Measurements from ENCODE around the gene CSNK1G2.

Gene CSNK1G2

DNA sequence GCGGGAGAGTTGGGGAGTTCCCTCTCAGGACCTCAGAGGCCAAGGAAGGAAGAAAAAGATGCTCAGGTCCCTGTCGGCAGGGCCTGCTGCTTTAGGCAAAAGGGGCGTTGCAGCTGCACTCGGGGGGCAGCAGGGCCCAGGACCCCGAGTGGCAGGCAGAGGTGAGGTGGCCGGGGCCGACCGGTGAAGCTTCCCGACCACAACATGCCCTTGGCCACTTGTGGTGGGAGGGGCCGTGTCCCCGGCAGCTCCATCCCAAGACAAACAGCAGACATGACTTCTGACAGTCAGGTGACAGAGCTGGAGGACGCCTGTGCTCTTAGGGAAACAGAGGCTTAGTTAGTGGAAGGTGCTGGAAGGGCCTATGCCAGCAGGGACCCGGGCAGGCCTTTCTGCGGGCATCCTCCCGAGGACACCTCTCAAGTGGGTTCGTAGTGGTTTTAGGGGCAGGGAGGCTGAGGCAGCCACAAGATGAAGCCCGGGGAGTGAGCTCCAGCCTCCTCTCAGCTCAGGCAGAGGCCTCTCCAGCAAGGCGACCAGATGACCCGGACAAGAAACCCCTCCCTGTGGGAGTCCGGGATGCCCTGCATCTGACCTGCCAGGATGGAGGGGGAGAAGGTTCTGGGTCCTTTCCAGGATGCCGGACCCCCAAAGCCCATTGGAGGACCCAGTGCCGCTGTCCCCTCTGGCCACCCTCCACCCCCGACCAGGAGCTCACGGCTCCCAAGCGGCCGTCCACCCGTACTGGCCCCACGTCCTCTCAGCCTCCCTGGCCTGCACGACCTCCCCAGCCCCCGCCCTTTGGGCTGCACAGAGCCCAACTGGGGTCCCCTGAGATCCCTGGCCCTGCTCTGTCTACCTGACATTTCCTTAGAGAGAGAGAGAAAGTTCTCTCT is 50.3 kb downstream of the CSNK1G2 start:
- DNase-seq, result no peak

DNA sequence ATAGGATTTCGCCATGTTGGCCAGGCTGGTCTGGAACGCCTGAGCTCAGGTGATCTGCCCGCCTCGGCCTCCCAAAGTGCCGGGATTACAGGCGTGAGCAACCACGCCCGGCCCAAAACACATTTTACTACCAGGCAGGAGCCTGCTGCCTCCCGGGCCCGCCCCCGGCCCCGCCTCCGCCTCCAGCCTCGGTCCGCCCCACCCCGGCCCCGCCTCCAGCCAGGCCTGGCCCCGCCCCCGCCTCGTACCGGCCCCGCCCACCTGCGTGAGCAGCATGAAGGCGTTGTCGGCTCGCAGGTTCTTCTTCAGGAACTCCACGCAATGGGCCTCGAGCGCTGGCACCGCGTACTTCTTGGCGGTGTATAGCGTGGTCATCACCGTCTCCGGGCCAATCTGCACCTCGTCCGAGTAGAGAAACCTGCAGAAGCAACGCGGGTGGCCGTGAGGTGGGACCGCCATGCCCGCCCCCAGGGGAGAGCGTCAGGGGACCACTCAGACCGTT is 51.8 kb downstream of the CSNK1G2 start:
- DNase-seq, result peak; percentile 31

DNA sequence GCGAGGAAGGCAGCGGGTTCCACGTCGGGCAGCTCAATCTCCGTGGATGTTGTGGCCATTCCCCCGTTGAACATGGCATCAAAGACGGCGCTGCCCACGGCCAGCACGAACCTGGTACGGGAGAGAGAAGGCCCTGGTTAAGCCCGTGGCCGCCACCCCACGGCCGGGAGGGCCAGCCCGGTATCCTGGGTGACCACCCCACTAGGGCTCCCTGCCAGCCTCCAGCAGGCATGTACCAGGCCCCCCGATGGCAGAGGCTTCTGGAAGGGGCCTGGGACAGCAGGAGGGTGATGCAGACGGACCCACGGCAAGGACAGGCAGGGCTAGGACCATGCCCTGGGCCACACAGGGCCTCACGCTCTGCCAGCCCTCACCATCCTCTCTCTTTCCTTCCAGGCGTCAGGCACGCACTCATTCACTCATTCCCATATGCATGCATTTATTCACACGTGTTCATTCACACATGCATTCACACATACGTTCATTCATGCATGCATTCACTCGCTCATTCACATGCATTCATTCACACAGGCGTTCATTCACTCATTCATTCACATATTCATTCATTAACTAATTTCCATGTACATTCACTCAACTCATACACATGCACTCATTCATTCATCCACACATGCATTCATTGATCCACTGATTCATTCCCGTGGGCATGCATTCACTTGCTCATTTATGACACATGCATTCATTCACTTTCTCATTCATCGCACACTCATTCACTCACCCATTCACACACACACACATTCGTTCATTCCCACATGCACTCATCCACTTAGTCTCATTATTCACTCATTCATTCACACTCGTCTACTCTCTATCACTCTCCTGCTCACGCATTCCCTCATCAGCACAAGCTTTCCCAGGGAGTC is 56.6 kb downstream of the CSNK1G2 start:
- DNase-seq, result no peak

DNA sequence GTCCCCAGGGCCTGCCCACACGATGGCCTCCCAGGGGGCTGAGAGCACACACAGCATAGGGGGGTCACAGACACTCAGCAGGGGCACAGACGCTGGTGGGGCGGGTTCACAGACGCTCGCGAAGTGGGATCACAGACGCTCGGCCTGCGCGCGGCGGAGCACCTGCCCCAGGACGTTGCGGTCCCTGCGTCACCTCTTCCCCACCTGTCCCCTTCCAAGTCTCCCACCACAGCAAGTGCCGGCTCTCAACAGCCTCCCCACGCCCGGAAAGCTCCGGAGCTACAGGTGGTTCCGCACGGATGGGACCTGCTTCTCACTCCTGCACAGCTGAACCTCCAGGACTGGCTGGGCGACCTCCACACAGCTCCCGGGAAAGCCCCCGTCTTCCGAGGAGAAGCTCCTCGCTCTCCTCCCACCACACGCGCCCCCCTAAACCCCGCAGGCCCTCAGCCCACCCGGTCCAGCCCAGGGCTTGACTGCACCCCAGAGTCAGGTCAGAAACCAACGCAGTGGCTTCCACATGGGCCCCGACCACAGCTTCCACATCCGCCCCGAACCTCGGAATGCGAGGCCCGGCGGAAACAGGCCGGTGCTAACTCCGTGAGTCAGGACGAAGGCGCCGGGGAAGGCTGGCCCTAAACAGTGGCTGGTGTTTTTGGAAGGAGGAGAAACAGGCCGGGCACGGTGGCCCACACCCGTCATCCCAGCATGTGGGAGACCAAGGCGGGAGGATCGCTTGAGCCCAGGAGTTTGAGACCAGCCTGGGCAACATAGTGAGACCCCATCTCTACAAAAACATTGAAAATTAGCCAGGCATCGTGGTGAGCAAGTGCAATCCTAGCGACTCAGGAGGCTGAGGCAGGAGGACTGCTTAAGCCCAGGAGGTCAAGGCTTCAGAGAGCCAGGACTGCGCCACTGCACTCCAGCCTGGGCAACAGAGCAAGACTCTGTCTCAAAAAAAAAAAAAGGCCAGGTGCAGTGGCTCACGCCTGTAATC is 58.0 kb downstream of the CSNK1G2 start:
- no peak for DNase-seq

DNA sequence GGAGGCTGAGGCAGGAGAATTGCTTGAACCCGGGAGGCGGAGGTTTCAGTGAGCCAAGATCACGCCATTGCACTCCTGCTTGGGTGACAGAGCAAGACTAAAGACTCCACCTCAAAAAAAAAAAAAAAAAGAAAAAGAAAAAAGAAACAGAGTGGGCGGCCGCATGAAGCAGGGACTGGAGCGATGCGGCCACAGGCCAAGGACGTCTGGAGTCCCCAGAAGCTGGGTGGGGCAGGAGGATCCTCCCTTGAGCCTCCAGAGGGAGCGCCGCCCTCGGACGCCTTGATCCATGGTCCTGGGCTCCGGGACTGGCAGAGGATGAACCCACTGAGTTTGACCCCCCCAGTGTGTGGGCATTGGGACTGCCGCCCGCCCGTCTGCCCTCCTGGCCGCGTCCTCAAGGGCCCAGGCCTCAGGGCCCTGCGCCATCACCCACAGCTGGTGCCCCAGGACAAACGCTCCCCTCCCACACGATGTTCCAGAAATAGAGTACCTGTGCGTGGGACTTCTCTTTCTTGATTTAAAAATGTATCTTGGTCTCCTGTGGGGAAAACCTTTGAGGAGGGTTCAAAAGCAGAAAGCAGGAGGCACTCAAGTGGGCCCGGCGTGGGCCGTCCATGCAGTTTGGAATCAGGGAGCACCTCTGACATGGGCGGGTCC is 59.0 kb downstream of the CSNK1G2 start:
- DNase-seq, result no peak

DNA sequence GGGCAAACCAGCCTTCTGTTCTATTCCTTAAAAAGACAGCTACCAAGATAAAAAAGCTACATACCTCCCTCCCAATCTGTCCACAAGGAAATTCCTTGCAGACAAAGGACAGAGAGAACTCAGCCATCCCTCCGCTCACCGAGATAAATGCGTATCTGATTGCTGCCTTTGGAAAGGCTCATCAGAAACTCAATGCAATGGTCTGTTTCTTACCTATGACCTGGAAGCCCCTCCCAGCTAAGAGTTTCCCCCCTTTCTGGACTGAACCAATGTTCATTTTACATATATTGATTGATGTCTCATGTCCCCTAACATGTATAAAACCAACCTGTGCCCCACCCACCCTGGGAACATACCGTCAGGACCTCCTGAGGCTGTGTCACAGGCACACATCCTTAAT is 62.9 kb downstream of the CSNK1G2 start:
- DNase-seq, result no peak

DNA sequence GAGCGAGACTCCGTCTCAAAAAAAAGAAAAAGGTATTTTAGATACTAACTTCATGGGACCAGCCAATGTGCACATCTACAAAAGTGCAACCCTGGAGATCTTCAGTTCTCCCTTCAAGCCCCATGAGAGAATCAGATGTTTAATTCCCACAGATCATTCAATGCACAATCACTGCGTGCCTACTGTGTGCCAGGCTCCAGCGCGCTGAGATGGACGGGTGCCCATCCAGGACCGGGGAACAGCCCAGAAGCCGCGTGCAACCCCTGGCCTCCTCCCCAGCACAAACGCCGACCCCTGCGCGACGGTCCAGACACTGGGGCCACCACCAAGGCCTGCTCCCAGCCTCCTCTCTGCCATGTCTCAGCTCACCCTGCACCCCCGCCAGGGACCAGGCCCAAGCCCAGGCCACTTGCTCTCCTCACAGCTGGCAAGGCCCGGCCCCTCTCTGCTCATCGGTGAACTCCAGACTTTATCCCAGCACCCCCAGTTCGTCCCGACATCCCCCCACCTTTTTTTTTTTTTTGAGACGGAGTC is 69.2 kb downstream of the CSNK1G2 start:
- DNase-seq, result no peak

DNA sequence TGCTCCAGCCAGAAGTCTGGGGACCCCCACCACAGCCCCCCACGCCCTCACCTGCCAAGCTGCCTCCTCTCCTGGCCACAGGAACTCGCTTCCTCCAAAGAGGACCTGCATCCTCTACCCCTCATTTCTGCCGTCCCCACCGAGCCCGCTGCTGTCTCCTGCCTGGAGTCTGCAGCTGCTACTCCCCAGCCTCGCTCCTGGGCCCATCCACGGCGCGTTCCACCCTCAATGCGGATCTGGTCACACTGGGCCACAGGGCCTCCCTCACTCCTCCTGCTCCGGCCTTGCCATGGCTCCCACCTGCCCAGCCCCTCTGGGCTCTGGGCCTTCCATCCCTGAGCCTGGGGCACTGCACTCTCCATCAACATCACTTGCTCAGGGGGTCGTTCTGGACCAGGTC is 70.2 kb downstream of the CSNK1G2 start:
- DNase-seq, result no peak

DNA sequence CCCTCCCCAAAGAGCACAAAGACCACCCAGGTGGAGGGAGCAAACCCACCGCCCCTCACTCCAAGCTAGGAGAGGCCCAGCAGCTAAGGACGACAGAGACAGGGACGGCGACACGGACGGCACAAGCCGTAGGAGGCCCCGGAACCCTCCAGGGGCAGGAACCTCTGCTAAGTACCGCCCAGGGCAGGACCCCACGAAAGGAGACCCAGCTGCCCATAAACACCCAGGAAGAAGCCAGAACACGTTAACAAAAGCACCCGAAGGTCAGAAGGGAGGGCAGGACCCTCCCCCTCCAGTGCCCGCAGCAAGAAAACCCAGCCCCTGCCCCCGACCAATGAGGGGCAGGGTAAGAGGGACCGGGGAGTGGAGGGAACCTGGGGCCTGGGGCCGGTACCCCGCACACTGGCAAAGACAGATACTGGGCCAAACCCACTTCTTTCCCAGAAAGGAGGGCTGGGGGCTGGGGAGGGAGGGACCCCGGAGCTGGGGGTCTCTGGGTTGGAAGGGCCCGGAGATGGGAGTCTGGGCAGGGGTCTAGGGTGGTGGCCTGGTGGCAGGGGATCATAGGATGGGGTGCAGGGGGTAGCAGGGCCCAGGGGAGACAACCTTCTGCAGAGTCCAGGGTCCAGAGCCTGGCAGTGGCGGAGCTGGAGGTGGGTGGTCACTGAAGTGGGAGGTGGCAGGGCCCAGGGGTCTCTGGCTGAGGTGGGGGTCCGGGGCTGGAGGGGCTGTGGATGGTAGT is 72.1 kb downstream of the CSNK1G2 start:
- DNase-seq, result no peak

DNA sequence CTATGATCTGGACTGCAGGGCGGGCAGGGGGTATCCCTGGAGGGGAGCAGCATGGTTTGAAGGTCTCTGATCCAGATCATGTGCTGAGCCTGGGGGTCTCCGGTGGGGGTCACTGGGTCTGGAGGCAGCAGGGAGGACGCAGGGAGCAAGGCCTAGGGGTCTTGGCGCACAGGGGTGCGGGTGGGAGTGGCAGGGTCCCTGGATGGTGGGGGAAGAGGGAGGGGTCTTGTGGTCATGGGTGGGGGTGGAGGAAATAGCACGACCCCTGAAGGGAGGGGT is 72.7 kb downstream of the CSNK1G2 start:
- no peak for DNase-seq

DNA sequence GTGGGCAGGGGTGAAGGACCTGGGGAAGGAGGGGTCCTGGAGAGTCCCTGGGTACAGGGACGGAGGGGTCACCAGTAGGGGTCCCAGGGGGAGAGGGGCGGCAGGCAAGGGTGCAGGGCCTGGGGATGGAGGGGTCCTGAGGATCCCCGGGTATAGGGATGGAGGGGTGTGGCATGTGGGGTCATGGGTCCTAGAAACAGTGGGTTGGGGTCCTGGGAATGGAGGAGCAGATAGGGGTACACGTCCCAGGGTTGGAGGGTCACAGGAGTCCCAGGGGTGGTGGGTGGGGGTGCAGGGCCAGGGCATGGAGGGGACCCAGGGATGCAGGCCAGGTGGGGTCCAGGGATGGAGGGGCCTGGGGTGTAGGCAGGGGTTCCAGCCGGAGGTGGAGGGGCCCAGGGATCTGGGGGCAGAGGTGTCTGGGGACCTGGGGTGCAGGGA is 73.2 kb downstream of the CSNK1G2 start:
- DNase-seq, result no peak

DNA sequence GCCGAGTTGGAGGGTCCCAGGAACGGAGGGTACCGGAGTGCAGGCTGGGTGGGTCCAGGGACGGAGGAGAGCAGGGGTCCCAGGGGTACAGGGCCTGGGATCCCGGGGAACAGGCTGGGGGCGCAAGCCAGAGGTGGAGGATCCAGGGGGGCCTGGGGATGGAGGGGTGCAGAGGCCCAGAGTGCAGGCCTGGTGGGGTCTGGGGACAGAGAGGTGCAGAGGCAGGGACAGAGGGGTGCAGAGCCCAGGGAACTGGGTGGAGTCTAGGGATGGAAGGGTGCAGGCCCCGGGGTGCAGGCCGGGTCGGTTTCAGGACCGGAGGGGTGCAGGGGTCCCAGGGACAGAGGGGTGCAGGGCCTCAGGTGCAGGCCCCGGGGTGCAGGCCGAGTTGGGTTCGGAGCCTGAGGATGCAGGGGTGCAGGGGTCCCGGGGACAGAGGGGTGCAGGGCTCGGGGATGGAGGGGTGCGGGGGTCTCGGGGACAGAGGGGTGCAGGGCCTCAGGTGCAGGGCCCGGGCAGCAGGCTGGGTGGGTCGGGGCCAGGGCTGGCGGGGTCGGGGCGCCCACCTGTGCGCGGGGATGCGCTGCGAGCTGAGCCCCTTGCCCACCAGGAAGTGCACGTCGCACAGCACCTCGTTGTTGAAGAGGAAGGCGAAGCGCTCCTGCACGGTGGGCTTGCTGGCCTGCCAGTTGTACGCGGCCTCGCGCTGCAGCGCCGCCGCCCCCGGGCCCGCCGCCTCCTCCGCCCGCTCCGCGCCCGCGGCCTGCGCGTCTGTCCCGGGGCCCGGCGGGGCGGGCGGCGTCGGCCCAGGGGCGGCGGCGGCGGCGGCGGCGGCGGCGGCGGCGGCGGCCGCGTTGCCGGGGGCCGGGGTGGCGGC is 74.0 kb downstream of the CSNK1G2 start:
- DNase-seq, result no peak

DNA sequence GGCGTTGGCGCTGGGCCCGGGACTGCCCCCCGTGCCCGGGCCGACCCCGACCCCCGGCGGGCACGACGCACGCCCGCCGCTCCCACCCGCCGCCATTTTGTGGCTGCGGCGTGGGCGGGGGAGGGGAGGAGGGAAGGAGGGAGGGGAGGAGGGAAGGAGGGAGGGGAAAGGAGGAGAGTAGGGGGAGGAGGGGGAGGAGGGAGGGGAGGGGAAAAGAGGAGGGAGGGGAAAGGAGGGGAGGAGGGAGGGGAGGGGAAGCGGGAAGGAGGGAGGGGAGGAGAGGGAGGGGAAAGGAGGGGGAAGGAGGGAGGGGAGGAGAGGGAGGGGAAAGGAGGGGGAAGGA is 74.6 kb downstream of the CSNK1G2 start, which contains the start of gene BTBD2:
BTBD2 (minus strand) TSS at position 107 of the 343 bp plus-strand sequence; CDS start at position 96, 11 bp downstream.
- peak; percentile 48 for DNase-seq

DNA sequence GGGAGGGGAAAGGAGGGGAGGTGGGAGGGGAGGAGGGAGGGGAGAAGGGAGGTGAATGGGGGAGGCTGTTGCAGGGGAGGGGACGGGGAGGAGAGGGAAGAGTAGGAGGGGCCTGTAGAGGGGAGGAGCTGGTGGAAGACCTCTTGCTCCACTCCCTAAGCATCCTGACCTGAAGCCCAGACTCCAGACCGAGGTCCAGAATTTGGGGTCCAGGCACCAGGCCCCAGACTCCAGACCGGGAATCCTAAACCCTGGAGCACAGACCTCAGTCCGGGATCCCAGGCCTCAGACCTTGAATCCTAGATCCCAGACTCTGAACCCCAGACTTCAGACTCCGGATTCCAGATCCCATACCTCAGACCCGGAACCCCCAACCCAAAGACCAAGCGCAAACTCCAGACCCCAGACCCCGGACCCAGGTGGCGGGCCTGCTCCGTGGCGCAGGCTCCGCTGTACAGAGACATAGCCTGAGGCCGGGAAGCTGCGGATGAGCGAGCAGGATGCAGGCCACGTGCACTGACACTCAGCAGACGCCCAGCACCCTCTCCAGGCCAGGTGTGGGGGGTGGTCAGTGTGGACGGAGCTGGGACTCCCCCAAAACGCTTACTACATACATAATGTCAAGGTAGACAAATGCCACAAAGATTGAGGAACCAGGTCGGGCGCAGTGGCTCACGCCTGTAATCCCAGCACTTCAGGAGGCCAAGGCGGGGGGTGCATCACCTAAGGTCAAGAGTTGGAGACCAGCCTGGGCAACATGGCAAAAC is 75.3 kb downstream of the CSNK1G2 start:
- DNase-seq, result peak; percentile 46

DNA sequence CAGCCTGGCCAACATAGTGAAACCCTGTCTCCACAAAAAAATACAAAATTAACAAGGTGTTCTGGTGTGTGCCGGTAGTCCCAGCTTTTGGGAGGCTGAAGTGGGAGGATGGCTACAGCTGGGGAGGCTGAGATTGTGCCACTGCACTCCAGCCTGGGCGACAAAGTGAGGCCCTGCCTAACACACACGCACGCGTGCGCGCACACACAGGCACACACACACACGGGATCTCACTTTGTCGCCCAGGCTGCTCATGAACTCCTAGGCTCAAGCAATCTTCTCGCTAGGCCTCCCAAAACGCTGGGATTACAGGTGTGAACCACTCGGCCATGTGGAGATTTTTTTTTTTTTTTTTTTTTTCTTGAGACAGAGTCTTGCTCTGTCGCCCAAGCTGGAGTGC is 77.8 kb downstream of the CSNK1G2 start:
- no peak for DNase-seq

DNA sequence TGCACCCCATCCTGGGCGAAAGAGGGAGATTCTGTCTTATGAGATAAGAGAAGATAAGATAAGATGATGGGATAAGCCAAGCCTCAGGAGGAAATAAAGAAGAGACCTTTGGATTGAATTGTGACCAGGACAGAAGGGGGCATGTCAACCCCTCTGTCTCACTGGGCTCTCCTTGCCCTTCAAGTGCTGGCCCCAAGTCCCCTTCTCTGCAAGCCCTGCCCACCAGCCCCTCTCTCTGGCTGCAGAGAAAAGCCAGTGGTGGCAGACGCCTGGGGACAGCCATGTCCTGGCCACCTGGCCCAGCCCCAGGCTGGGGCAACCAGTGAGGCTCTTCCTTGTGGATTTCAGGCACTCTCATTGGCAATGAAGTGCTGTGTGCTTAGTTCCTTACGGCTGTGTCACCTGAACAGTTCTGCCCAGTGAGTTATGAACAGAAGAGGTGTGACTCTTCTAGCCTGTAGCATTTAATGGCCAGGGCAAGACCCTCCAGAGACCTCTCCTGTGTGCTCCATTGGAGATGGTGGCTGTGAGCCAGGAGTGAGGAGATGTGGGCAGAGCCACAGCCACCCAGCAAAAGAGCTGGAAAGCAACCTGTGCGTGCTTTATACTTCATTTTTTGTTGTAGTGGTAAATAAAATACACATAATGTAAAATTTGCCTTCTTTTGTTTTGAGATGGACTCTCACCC is 80.6 kb downstream of the CSNK1G2 start:
- no peak for DNase-seq

DNA sequence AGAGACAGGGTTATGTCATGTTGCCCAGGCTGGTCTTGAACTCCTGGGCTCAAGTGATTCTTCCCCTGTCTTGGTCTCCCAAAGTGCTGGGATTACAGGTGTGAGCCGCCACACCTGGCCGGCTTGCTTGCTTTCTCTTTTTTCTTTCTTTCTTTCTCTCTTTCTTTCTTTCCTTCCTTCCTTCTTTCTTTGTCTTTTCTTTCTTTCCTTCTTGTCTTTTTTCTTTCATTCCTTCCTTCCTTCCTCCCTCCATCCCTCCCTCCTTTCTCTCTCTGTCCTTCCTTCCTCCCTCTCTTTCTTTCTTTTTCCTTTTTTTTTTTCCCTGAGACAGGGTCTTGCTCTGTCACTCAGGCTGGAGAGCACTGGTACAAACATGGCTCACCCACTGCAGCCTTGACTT is 81.3 kb downstream of the CSNK1G2 start:
- no peak for DNase-seq

DNA sequence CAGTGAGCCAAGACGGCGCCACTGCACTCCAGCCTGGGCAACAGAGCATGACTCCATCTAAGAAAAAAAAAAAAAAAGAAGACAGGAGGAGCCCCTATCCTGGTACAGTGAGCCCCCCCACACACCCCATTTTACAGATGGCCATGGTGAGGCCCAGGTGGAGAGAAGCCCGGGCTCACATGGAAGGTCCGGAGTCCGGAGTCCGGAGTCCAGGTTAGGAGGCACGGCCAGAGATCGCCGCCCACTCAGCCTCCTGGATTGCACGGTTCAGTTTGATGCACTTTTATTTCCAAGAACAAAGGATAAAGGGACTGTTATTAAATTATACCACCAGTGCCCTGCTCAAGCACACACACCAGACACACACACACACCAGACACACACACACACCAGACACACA is 85.8 kb downstream of the CSNK1G2 start:
- DNase-seq, result no peak

DNA sequence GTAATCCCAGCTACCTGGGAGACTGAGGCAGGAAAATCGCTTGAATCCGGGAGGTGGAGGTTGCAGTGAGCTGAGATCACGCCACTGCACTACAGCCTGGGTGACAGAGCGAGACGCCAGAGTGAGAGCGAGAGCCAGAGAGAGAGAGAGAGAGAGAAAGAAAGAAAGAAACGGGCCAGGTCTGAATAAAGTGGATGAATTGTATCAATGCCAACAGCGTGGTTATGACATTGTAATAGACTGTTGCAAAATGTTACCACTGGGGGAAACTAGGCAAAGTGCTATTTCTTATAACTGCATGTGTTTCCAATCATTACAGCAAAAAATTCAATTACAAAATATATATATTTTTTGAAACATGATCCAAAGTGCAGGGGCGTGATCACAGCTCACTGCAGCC is 86.4 kb downstream of the CSNK1G2 start:
- no peak for DNase-seq
